NOMO-1 treated with DMSO at 0.1 percent for 48 hours (cell line): ENCODE measurements around the gene RNF40.
A peak's percentile ranks its signal among the peaks of the same experiment; 100 is the strongest.

ENCODE experiments used
- DNase-seq: peaks from one replicate; lab custom pipeline; 2025; ENCODE audit not compliant: unreplicated experiment; lab: John Stamatoyannopoulos, UW

RNF40 gene

DNA sequence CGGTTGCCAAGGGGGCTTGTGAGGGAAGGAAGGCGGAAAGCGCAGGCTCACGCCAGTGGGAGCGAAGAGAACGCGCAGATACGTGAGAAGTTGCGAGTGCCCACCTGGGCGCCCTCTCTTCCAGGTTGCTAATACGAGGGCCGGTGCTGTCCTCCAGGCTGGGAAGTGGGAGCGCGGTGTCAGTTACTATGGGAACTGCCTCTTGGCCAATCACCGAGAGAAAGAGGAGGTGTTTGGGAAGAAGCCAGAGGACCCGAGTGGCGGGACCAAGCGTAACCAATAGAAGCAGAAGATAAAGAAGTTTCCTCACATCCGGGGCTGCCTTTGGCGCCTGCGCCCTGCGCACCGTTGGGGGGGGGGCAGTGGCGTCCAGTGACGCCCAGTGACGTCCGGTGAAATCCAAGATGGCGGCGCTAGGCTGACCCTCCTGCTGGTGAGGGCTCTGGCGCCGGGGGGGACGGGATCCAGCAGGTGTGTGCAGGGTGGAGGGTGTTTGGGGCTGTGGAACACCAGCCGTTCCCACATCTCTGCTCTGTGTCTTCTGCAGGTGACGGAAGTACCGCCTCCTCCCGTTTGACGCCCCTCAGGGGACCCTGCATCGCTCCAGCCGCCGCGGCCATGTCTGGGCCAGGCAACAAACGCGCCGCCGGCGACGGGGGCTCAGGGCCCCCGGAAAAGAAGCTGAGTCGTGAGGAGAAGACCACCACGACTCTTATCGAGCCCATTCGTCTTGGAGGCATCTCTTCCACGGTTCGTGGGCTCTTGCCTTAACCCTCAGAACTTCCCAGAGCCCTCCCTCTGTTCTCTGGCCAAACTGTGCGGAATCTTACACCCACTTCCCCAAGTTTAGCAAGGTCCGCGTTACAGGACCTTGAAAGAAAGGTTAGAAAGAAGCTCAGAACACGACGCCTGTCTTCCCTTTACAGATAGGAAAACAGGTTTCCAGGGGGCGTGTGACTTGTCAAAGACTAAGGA lies at the start of gene RNF40, which contains the start of gene CFAP119:
Gene RNF40, plus strand, starts transcription at position 395 of the 975 bp plus-strand sequence. Its CDS starts 224 bp downstream, at position 619.
Gene CFAP119, minus strand, starts transcription at position 135 of the 975 bp plus-strand sequence. CDS start 314 bp downstream, outside the sequence.
- DNase-seq: peak; percentile 98

DNA sequence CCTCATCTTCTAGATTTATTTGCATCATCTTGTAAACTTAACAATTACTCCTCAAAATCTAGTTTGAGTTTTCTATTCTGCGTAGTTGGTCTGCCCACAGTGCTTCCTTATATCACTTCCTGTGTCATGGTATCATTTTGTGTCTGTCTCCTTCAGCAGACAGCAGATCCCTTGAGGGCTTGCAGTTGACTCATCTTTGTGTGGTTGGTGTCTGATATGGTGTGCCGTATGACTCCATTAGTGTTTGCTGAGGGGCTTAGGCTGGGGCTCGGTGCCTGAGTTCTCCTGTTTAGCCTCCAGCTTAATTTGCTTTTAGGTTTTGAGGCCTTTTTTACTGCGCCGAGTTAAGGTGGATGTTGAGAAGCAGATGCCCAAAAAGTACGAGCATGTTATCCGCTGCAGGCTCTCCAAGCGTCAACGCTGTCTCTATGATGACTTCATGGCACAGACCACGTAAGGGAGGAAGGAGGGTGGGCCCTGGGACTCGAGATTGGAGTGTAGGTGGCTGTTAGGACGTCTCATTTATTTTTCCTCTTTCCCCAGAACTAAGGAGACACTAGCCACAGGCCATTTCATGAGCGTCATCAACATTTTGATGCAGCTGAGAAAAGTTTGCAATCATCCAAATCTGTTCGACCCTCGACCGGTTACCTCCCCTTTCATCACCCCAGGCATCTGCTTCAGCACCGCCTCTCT lies 46.2 kb upstream of the RNF40 start:
- DNase-seq: peak; percentile 66

DNA sequence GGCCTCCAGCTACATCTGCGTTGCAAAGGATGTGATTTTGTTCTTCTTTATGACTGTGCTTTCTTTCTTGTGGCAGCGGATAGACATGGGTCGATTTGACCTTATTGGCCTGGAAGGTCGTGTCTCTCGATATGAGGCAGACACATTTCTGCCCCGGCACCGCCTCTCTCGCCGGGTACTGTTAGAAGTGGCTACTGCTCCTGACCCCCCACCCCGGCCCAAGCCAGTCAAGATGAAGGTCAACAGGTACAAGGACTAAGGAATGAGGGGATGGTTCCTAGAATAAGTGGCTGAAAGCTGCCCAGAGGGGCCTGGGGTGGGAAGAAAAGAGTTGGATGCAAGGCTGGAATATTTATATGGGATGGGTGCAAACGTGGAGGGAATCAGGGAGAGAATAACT lies 42.0 kb upstream of the RNF40 start:
- no peak for DNase-seq

DNA sequence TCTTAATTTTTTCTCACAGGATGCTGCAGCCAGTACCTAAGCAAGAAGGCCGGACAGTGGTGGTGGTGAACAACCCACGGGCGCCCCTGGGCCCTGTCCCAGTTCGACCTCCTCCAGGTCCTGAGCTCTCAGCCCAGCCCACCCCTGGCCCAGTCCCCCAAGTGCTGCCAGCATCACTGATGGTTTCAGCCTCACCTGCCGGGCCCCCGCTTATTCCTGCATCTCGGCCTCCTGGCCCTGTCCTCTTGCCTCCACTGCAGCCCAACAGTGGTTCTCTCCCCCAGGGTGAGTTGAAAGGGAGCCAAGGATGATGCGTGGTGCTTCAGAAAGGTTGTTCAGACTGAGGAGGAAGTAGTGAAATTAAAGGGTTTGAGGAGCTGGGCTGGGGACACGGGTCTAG lies 41.4 kb upstream of the RNF40 start:
- DNase-seq: no peak

DNA sequence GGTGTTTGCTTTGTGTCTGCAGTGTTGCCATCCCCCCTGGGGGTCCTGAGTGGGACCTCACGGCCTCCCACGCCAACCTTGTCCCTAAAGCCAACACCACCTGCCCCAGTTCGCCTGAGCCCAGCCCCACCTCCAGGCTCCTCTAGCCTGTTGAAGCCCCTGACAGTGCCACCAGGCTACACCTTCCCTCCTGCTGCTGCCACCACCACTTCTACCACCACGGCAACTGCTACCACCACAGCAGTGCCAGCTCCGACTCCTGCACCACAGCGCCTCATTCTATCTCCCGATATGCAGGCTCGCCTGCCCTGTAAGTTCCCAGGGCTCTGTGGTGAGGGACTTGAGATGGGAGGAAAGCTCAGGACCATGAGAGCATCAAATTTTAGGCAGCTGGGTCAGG lies 41.0 kb upstream of the RNF40 start:
- DNase-seq: no peak

DNA sequence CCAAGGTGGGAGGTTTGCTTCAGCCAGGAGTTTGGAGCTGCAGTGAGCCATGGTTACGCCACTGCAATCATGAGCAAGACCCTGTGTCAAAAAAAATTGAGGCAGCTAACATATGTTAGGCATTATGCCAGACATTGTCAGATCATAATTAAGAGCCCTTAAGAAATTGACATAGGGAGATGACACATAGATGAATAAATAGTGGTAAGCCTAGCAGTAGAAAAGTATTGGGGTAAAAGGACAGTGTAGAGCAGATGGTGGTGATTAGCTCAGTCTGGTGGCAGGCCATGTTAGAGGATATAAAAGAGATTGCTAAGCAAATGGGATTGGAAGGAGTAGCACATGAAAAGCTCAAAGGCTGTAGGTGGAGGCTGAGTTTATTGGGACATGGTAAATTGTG lies 40.5 kb upstream of the RNF40 start:
- no peak for DNase-seq

DNA sequence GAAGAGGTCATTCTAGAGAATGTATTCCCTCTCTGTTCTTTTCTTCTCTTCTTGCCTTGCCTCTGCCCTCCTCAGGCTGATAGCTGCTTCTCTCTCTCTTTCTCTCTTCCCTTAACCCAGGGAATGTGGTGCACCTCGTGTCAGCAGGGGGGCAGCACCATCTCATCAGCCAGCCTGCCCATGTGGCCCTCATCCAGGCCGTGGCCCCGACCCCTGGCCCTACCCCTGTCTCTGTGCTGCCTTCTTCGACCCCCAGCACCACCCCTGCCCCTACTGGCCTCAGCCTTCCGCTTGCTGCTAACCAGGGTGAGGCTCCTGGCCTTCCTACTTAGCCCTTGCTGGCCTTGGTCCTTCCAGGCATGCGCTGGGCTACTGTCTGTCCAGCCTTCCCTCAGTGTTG lies 39.7 kb upstream of the RNF40 start:
- no peak for DNase-seq

DNA sequence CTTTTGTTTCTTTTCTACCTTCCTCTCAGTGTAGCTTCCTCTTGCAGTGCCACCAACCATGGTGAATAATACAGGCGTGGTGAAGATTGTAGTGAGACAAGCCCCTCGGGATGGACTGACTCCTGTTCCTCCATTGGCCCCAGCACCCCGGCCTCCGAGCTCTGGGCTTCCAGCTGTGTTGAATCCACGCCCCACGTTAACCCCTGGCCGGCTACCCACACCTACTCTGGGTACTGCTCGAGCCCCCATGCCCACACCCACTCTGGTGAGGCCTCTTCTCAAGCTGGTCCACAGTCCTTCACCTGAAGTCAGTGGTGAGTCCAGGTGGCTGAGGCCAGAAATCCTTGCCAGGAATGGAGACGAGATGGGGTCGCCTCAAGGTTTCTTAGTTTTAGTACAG lies 39.2 kb upstream of the RNF40 start:
- no peak for DNase-seq

- no peak for DNase-seq
These were observed 38.3 kb upstream of the RNF40 start for GRCh38 chr16:30723725-30724355.

DNA sequence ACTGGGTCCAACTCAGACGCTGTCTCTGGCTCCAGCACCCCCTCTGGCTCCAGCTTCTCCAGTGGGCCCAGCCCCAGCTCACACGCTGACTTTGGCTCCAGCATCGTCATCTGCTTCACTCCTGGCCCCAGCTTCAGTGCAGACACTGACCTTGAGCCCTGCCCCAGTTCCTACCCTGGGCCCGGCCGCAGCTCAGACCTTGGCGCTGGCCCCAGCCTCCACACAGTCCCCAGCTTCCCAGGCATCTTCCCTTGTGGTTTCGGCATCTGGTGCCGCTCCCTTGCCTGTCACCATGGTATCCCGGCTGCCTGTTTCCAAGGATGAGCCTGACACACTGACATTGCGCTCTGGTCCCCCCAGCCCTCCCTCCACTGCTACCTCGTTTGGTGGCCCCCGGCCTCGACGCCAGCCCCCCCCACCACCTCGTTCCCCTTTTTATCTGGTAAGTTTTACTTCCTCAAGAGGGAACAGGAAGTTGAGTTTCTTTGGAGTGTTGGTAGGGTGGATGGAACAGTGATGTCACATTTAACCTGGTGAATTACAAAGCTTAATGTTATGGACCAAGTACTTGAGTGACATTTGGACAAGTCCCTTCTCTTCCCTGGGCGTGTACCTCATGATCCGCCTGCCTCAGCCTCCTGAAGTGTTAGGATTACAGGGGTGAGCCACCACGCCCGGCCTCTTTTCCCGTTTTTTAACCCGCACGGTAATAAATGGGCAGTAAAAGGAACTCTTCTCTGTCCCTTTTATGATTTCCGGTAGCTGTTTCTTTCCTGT lies 37.3 kb upstream of the RNF40 start:
- DNase-seq: peak; percentile 84

DNA sequence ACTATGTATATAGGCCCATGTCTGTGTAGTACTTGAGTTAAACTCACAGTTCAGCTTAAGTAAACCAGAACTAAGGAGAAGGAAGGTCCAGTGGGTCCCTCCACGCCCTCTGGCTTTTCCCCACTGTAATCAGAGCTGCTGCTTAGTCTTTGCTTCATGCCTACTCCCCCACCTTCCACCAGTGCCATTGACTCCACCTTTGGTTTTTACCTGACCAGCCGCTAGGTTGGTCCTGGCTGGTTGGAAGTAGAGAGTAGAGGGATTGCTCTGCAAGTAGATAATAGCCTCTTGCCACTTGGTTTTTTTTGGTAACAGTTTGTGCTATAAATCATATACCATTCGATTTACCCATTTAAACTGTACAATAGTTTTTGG lies 36.7 kb upstream of the RNF40 start:
- DNase-seq: no peak

GRCh38 chr16:30728321-30728720 lies 33.8 kb upstream of the RNF40 start:
- DNase-seq: no peak

DNA sequence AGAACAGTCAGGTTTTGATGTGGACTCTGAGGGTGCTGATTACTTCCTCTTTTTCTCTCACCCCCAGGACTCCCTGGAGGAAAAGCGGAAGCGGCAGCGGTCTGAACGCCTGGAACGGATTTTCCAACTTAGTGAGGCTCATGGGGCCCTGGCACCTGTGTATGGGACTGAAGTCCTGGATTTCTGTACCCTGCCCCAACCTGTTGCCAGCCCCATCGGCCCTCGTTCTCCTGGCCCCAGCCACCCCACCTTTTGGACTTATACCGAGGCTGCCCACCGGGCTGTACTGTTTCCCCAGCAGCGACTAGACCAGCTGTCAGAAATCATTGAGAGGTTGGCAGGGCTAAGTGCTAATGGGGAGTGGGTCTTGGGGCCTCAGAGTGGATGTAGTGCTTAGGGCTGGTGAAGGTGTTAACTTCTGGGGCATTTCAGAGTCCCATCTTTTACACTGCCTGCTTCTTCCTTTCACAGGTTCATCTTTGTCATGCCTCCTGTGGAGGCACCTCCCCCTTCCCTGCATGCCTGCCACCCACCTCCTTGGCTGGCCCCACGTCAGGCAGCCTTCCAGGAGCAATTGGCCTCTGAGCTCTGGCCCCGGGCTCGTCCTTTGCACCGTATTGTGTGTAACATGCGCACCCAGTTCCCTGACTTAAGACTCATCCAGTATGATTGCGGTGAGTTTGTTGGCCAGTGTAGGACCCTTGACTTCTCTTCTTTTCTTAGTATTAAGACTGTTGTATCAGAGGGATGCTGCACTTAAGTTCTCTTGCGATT lies 33.0 kb upstream of the RNF40 start:
- DNase-seq: peak; percentile 37

- no peak for DNase-seq
These were observed 30.7 kb upstream of the RNF40 start for GRCh38 chr16:30731411-30731810.

- no peak for DNase-seq
These were observed 24.9 kb upstream of the RNF40 start for GRCh38 chr16:30736995-30737793.

DNA sequence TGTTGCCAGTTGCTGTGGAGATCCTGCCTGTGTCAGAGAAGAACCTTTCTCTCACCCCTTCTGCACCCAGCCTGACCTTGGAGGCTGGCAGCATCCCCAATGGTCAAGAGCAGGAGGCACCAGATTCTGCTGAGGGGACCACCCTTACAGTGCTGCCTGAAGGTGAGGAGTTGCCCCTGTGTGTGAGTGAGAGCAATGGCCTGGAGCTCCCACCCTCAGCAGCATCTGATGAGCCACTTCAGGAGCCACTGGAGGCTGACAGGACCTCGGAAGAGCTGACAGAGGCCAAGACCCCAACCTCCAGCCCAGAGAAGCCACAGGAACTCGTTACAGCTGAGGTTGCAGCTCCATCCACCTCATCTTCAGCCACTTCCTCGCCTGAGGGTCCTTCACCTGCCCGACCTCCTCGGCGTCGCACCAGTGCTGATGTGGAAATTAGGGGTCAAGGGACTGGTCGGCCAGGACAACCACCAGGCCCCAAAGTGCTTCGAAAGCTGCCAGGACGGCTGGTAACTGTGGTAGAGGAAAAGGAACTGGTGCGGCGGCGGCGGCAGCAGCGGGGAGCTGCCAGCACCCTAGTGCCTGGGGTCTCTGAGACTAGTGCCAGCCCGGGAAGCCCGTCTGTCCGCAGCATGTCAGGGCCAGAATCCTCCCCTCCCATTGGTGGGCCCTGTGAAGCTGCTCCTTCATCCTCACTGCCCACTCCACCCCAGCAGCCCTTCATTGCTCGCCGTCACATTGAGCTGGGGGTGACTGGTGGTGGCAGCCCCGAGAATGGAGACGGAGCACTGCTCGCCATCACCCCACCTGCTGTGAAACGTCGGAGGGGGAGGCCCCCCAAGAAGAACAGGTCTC lies 24.1 kb upstream of the RNF40 start:
- no peak for DNase-seq

DNA sequence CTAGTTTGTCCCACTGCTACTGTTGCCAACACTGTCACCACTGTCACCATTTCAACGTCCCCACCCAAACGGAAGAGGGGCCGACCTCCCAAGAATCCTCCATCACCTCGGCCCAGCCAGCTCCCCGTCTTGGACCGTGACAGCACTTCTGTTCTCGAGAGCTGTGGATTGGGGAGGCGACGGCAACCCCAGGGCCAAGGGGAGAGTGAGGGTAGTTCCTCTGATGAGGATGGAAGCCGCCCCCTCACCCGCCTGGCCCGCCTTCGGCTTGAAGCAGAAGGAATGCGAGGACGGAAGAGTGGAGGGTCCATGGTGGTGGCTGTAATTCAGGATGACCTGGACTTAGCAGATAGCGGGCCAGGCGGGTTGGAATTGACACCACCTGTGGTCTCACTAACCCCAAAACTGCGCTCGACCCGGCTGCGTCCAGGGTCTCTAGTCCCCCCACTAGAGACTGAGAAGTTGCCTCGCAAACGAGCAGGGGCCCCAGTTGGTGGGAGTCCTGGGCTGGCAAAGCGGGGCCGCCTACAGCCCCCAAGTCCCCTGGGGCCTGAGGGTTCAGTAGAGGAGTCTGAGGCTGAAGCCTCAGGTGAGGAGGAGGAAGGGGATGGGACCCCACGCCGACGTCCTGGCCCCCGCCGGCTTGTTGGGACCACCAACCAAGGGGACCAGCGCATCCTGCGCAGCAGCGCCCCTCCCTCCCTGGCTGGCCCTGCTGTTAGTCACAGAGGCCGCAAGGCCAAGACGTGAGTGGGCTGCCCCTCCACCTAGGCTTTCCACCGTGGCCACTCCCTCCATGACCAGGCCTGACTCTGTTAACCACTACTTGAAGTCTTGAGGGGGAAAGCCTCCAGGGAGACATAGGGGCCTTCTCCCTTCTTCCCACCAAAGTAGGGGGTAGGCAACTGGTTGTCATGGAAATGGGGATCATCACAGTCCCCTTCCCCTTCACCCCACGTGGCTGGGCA lies 22.9 kb upstream of the RNF40 start:
- DNase-seq: no peak
